NB4 (cell line): Measurements from ENCODE around the gene NR3C2.

Experiments
- DNase-seq: peaks from one replicate; pipeline ENCODE4 v3.0.0; 2010; ENCODE audit warnings: low read depth
- H3K4me3 ChIP-seq: one replicate; pipeline ENCODE4 v1.5.1; 2011; ENCODE audit warnings: mild to moderate bottlenecking, low read depth, low read length, moderate library complexity
- CTCF ChIP-seq: IDR thresholded peaks from one replicate; pipeline ENCODE4 v1.5.1; 2012; ENCODE audit warnings: low read depth, low read length
- MAX ChIP-seq: IDR thresholded peaks from 2 replicates; pipeline ENCODE4 v1.6.1; 2011; ENCODE audit warnings: low read depth, low read length
- MYC ChIP-seq: IDR thresholded peaks from 2 replicates; pipeline ENCODE4 v1.6.1; 2011; ENCODE audit warnings: low read depth, low read length
- POLR2A ChIP-seq: IDR thresholded peaks from 2 replicates; pipeline ENCODE4 v1.6.1; 2011; ENCODE audit warnings: mild to moderate bottlenecking; ENCODE audit not compliant: insufficient read length; ENCODE audit errors: extremely low read depth

NR3C2 gene

GRCh38 chr4:148431401-148431800 is 10.8 kb downstream of the NR3C2 start:
- TF ChIP-seq MYC (no peak), CTCF (no peak), POLR2A (no peak)
- no peak for DNase-seq
- no peak overlapping the region for H3K4me3 ChIP-seq

GRCh38 chr4:148430854-148431253 is 11.4 kb downstream of the NR3C2 start:
- no peak for TF ChIP-seq POLR2A
- TF ChIP-seq MAX: no peak
- no peak for TF ChIP-seq CTCF
- TF ChIP-seq MYC: no peak
- H3K4me3 ChIP-seq: no peak overlapping the region
- no peak for DNase-seq

GRCh38 chr4:148429206-148429605 is 13.0 kb downstream of the NR3C2 start:
- TF ChIP-seq MAX: no peak
- TF ChIP-seq POLR2A: no peak
- TF ChIP-seq MYC: no peak
- TF ChIP-seq CTCF: no peak
- DNase-seq: no peak
- H3K4me3 ChIP-seq: no peak overlapping the region

- no peak for DNase-seq
- no peak for TF ChIP-seq CTCF
- TF ChIP-seq MAX: no peak
- TF ChIP-seq MYC: no peak
- no peak for TF ChIP-seq POLR2A
- no peak overlapping the region for H3K4me3 ChIP-seq
Measured at GRCh38 chr4:148426643-148427042, 15.6 kb downstream of the NR3C2 start.

GRCh38 chr4:148425327-148426110 is 16.7 kb downstream of the NR3C2 start:
- TF ChIP-seq MYC (no peak), CTCF (no peak), POLR2A (no peak), MAX (no peak)
- DNase-seq: no peak
- no peak overlapping the region for H3K4me3 ChIP-seq

- TF ChIP-seq POLR2A (no peak), MYC (no peak), CTCF (no peak), MAX (no peak)
- no peak for DNase-seq
- H3K4me3 ChIP-seq: no peak overlapping the region
Measured at GRCh38 chr4:148420397-148420796, 21.8 kb downstream of the NR3C2 start.
